GM21786 (cell line): Measurements from ENCODE around the gene USF1.
A peak's percentile ranks its signal among the peaks of the same experiment; 100 is the strongest.
"Not testable (repeated sequence)": the region's sequence is repeated elsewhere in the genome, so short reads cannot be mapped to it uniquely, and the experiment has no call there.

Experiments used
- ATAC-seq: cut with Tn5 transposase; IDR thresholded peaks from one replicate; pipeline ENCODE4 v1.9.1; 2021; ENCODE audit not compliant: unreplicated experiment

The USF1 gene

GRCh38 chr1:161019751-161020495 lies 25.9 kb downstream of the USF1 start:
- ATAC-seq: no peak

GRCh38 chr1:161019111-161019660 lies 26.6 kb downstream of the USF1 start:
- ATAC-seq: not testable (repeated sequence)

DNA sequence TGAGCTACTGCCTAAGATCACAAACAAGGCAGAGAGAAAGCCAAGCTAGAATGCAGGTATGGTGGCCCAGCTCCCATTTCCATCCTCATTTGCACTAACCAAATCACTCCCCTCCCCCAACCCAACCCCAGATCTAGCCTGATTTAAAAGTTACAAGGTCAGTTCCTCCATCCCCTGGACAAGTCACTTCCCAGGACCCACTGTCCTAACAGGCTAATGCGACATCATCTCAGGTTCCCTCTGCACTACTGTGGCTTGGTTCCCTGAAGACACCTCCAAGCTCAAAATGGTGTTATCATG lies 27.2 kb downstream of the USF1 start:
- ATAC-seq: no peak

DNA sequence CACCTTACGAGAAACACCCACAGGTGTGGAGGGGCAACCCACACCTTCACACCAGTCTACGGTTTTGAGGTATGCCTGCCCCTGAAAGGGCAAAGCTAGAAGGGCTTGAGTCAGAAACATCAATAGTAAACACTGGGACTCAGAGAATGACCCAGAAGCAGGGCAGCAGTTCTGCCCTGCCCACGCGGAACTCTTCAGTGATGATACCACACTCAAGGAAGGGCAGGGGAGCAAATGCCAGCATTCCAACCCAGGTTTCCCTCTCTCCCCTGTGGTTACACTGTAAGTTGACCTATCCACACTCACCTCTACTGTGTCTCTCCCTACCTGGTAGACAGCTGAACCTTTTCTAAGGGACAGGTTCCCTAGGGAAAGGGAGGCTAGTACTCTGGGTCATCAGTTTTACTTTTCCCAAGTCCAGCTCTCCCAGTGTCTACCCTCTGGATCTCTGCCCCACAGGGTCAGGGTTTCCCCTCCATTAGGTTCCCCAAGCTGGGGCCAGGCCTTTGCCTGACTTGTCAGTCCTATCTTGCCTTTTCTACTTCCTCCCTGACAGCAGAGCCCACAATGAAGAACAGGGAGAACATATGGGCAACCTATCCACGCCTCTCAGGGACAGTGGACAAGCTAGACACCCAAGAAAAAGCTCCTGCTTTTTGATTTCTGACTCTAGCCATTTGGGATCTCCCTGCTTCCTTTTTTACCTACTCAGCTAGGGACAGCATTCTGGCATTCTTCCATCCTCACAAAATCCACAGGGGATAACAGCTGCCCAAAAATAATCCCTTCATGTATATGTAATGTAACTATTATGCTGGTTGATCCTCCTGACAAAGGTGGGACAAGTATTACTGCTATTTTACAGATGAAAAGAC lies 27.8 kb downstream of the USF1 start:
- no peak for ATAC-seq

DNA sequence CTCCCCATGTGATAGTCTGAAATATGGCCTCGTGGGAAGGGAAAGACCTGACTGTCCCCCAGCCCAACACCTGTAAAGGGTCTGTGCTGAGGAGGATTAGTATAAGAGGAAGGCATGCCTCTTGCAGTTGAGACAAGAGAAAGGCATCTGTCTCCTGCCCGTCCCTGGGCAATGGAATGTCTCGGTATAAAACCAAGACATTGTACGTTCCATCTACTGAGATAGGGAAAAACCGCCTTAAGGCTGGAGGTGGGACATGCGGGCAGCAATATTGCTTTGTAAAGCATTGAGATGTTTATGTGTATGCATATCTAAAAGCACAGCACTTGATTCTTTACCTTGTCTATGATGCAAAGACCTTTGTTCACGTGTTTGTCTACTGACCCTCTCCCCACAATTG lies 28.6 kb downstream of the USF1 start:
- ATAC-seq: not testable (repeated sequence)

GRCh38 chr1:161016683-161017082 lies 29.1 kb downstream of the USF1 start:
- ATAC-seq: not testable (repeated sequence)

GRCh38 chr1:161013488-161014230 lies 32.1 kb downstream of the USF1 start:
- peak; percentile 86 for ATAC-seq

GRCh38 chr1:161013131-161013487 lies 32.7 kb downstream of the USF1 start:
- no peak for ATAC-seq

DNA sequence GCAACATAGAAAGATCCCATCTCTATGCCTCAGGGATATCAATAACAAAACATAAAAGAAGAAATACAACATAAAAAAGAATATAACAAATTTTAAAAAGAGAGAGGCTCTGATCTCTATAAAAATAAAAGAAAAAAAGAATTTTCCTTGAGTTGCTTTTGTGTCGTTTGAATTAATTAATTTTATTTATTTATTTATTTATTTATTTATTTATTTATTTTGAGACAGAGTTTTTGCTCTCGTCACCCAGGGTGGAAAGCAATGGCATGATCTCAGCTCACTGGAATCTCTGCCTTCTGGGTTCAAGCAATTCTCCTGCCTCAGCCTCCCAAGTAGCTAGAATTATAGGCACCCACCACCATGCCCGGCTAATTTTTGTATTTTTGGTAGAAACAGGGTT lies 33.4 kb downstream of the USF1 start:
- ATAC-seq: no peak

DNA sequence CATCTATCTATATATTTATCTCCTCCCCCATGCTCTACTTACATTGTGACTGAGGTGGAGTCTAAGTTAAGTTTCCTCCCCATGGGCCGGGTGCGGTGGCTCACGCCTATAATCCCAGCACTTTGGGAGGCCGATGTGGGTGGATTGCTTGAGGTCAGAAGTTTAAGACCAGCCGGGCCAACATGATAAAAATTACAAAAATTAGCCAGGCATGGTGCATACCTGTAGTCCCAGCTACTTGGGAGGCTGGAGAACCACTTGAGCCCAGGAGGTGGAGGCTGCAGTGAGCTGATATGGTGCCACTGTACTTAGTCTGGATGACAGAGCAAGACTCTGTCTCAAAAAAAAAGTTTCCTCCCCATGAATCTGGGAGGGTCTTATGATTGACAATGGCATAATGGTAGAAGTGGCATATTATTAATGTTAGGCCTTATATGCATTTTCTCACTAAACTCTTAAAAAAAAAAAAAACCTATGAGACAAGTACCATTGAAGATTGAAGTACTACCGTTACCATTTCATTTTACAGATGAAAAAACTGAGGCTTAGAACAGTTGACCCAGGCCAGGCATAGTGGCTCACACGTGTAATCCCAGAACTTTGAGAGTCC lies 36.1 kb downstream of the USF1 start:
- ATAC-seq: no peak

DNA sequence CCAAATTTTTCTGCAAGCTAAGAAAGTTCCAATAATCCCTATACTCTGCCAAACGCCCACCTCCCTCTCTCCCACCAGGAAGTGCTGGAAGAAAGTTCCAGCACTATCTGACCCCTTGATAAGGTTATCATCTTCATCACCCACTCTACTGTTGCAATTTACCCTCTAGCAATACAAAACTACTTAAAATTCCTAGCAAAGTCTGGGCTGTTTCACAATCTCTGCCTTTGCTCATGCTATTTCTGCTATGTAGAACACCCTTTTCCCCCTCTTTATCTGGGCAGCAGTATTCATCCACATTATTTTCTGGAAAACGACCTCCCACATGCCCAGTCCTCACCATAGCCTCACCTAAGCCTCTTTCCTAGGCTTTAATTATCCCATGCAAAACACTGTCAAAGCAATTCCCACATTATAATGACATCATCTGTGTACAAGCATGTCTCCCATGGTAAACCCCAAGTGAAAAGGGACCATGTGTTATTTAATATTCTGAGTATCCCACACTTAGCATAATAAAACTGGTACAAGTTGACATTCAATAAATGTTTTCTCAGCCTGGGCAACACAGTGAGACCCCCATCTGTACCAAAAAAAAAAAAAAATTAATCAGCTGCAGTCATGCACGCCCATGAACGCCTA lies 36.8 kb downstream of the USF1 start:
- ATAC-seq: no peak

- no peak for ATAC-seq
These were observed 38.4 kb downstream of the USF1 start for GRCh38 chr1:161007369-161007768.

- no peak for ATAC-seq
These were observed 39.2 kb downstream of the USF1 start for GRCh38 chr1:161006563-161006962.

DNA sequence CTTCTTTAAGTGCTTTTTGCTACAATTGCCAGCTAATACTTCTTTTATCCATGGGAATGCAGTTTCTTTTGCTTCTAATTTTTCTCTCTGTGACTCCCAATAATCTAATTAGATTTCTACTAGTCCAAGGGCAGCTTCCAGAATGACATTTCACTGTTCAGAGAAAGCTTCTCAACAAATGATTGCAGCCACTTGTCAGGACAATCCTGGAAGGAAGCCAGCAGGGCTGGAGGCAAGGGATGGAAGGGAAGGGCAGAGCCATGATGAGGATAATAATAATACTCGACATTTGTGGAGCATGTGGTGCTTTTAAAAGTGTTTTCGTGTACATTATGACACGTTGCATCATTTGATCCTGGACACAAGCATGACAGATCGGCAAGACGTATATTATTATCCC lies 44.3 kb downstream of the USF1 start:
- ATAC-seq: no peak

DNA sequence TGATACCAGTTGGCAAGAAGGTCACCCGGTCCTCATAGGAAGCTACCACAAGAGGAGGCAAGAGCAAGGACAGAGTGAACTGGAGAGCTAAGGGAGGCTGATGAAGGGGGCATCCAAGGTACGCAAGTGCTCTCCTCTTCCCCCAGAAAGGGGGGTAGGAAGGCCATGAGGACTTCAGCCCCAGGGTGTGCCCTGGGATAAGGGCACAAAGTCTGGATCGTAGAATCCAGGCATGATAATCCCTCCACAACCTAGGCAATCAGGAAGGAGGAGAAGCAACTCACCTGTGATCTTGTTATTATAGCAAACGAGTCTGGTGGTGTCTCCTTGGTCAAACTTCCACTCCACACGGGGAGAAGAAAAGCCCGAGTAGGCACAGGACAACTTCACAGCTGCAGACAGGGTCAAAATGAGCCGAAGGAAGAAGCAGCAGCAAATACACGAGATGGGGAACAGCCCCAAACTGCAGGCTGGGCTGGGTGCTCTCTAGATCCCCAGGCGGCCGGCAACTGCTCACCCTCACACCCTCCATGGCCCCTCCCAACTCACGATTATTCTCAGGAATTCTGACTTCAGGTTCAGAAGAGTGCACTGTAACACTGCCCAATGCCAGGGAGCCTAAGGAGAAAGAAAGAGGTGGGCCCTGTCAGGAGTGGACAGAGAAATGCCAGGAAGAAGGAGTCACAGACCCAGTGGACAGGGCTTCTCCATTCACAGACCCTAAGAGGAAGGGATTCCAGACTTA lies 44.9 kb downstream of the USF1 start:
- no peak for ATAC-seq

DNA sequence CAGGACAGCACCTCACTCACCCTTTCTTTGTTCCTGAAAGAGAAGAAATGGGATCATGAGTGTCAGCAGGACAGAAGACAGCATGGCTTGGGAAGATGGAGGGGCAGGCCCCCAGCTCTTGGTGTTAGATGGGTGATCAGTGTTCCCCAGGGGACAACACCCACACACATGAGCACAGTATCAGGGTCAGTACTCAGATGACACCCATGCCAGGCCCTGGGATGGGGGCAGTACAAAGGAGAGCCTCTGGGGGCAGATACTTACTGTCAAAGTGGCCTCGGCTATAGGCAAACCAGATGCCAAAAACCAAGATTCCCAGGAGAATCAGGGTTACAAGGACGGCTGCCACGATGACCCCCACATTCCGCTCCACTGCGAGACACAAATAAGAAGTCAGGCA lies 46.4 kb downstream of the USF1 start:
- ATAC-seq: no peak

DNA sequence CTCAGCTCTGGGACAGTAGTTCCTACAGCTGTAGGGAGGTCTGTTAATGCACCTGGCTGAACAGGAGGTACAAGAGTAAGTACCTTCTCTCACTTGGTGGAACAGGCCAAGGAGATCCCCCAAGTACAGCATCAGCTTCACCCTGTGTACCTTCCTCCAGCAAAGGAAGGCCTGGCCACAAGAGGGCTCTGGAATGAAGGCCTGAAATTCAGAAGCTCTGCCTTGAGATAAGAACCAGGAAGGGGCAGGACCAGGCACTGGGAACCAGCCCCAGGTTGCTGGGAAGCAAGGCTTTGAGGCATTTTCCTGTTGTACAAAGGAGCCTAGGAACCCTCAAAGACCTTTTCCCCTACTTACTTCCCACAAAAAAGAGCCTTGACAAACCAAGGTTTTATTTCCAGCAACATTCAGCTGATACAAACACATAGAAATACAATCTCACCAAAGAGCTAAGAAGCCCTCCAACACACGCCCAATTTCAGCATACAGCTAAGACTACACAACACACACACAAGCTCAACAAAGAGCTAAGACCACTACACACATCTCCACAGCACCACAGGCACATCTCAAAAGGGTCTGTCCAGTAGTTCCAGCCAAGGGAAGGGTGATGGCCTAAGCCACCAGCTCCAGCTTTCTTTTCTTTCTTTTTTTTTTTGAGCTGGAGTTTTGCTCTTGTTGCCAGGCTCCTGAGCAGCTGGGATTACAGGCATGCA lies 48.3 kb downstream of the USF1 start:
- ATAC-seq: no peak

- ATAC-seq: no peak
These were observed 49.6 kb downstream of the USF1 start for GRCh38 chr1:160996178-160996577.

GRCh38 chr1:160993544-160994193 lies 52.1 kb downstream of the USF1 start:
- no peak for ATAC-seq
